LNCAP (cell line): ENCODE measurements around the gene NLGN4Y.

Experiments
- CTCF ChIP-seq: fragments of 450-650 bp; IDR thresholded peaks from 2 replicates; pipeline ENCODE4 v1.5.1; 2017; ENCODE audit warnings: mild to moderate bottlenecking

The NLGN4Y gene

GRCh38 chrY:14763600-14763999, 239.3 kb downstream of the NLGN4Y start:
- TF ChIP-seq CTCF = no peak

- no peak for TF ChIP-seq CTCF
Observed at GRCh38 chrY:14778208-14778607, 253.9 kb downstream of the NLGN4Y start.

- no peak for TF ChIP-seq CTCF
Observed at GRCh38 chrY:14793104-14793503, 268.8 kb downstream of the NLGN4Y start.

GRCh38 chrY:14793674-14794073, 269.3 kb downstream of the NLGN4Y start:
- TF ChIP-seq CTCF = no peak

GRCh38 chrY:14798010-14798409, 273.7 kb downstream of the NLGN4Y start:
- no peak for TF ChIP-seq CTCF

- no peak for TF ChIP-seq CTCF
Observed at GRCh38 chrY:14801096-14801495, 276.8 kb downstream of the NLGN4Y start.

- TF ChIP-seq CTCF = no peak
Observed at GRCh38 chrY:14802125-14802524, 277.8 kb downstream of the NLGN4Y start.

- no peak for TF ChIP-seq CTCF
Observed at GRCh38 chrY:14804041-14804440, 279.7 kb downstream of the NLGN4Y start.
